ENCODE measurements around the gene EMILIN1.

EMILIN1 gene

DNA sequence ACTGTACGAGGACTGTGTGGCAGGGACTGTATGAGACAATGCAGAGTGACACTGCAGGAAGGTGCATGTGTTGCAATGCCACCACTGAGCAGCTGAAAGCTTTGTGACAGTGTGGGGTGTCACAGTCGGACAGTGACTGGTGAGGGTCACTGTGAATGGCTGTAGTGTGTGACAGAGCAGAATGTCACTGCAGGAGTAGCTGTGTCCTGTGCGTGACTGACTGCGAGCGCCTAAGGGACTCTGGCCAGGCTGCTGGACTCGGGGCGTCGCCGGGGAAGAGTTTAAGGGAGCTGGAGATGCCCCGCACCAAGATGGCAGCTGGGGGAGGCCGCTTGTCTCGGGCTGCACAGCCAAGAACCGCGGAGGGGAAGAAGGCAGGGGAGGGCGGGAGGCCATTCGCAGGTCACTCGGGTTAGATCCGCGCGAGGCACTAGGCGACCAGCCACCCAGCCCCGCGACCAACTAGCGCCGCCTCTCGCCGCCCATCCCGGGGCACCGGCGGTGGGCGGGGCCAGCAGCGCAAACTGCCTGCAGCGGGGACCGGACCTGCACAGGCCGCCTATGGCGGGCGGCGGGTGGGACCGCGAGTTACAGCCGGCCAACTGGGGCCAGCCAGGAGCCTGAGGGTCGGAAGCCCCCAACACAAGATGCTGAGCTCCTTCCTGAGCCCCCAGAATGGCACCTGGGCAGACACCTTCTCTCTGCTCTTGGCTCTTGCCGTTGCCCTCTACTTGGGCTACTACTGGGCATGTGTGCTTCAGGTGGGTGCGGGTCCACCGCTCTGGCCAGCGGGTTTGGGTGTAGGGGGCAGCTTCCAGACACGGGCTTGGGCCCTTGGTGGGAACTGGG, 45.1 kb downstream of the EMILIN1 start, which contains the start of gene ABHD1:
Gene ABHD1 (plus strand): TSS at position 514 of the 849 bp plus-strand sequence. CDS start 134 bp downstream, at position 648.
- DNase-seq (ENCODE audit: low spot score), result peak; percentile 60

GRCh38 chr2:27125104-27125503, 46.7 kb downstream of the EMILIN1 start:
- DNase-seq (ENCODE audit: low spot score), result no peak

- no peak for DNase-seq (ENCODE audit: low spot score)
Observed at GRCh38 chr2:27126252-27126710, 47.9 kb downstream of the EMILIN1 start.

- no peak for DNase-seq (ENCODE audit: low spot score)
Observed at GRCh38 chr2:27127883-27128667, 49.7 kb downstream of the EMILIN1 start.

DNA sequence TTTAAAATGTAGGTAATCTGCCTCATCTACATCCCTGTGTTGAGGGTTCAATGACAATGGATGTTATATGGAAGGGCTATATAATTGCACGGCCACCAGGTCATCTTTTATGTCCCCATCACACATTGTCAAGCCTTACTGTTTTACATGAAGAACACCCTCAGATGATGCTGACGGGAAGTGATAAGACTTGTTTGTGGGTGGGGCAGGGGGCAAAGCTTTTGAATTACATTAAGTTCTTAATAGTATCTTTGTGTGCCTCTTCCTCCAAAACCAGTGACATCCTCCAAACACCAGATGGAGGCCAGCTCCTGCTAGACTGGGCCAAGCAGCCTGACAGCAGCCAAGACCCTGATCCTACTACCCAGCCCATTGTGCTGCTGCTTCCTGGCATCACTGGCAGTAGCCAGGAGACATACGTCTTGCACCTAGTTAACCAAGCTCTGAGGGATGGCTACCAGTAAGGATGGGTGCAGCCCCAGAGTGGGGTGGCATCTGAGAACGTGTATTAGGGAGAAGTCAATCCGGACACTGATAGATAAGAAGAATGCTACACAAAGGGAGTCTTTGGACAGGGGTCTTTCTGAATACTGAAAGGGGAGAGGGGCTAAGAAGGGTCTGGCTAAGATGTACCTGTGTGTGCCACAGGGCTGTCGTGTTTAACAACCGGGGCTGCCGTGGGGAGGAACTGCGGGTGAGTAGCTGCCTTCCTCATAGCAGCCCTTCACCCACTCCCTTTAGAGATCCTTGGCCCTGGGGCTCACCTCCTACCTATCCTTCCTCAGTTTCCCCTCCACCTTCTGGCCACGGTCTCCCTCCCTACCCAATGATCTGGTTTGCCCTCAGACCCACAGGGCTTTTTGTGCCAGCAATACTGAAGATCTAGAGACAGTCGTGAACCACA, 50.5 kb downstream of the EMILIN1 start:
- DNase-seq (ENCODE audit: low spot score), result no peak

- DNase-seq (ENCODE audit: low spot score), result no peak
Observed at GRCh38 chr2:27130396-27130795, 52.0 kb downstream of the EMILIN1 start.

DNA sequence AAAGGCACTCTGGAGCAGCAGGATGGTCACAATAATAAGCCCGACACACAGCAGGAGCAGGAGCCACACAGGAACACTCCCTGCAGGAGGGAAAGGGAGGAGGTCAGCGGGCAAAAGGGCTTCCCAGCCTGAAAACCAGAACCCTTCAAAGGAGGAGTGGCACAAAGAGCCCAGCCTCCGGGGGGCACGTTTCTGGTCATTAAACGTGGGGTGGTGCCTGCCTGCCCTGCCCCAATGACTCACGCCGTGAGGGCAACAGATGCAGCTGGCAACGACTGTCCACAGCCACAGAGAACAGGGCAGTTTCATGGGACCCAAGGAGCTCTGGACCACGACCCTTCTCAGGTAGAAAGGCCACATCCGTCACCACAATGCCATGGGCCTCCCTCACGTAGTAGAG, 53.0 kb downstream of the EMILIN1 start:
- no peak for DNase-seq (ENCODE audit: low spot score)

- DNase-seq (ENCODE audit: low spot score), result no peak
Observed at GRCh38 chr2:27133195-27133875, 54.9 kb downstream of the EMILIN1 start.

DNA sequence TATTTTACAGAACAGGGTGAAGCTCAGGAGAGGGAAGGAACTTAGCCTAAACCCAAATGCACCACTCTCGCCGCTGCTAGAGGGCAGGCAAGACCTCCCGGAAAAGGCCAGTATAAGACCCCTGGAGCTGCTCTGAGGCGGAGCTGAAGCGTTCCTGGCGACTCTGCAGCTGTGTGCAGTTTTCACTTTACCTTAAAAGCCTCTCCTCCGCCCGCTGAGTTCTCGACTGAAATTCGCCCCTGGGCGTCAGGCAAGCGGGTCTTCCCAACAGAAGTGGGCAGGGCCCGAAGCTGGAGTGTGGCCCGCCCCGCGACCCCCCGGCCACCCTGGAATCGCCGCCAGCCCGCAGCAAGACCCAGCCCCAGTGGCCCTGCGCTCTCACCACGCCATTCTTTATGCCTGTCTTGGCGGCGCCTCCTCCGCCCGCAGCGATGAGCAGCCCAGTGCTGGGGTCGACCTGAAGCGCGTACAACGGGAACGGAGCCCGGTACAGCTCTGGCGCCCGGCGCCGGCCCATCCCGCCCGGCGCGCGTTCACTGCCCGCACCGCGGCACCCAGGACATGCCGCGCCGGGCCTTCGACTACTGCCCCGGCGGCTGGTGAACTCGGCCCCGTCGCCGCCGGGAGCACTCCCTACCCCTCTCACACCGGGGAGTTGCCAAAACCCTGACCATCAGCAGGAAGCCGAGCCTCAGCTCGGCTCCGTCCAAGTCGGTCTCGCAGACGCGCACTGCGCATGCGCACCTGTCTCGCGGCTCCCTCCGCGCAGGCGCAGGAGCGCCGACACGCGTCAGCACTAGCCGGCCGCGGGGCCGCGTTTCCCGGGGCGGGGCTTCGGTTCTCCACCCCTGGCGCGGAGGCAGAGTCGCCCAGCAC, 55.7 kb downstream of the EMILIN1 start, which contains the start of gene PREB:
Gene PREB (minus strand): TSS at position 732 of the 876 bp plus-strand sequence. CDS start 215 bp downstream, at position 517.
- DNase-seq (ENCODE audit: low spot score), result peak; percentile 94

GRCh38 chr2:27134781-27135477, 56.5 kb downstream of the EMILIN1 start:
- peak; percentile 26 for DNase-seq (ENCODE audit: low spot score)

DNA sequence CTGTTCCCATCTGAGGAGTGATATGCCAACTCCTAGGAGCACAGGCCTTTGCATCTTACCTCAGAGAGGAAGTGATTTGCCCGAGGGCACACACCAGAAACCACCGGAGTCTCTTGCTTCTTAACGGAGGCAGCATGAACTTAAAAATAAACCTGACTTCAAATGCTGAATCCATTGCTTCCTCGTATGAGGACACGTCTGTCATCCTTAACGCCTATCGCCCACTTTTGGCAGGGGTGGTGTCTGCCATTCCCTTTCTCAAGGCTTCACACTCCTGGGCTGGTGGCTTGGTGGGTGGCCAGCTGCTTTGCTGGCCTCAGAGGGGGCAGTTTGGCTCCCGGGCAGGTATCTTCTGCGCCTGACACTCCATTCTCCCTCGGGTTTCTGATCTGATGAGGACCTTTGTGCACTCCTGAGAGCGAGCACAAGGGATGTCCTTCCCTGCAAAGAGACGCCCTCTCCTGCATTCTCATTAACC, 57.1 kb downstream of the EMILIN1 start:
- no peak for DNase-seq (ENCODE audit: low spot score)

Data from pons (tissue), 1 donor.